ENCODE results near the gene PRKCE. TPM values are rescaled to one million over a fixed set of nuclear protein-coding genes. Genes with fewer than 3 reads are reported as not detected.

The PRKCE gene
- total and polyA plus RNA-seq, 2 donors (not counting 1 experiment from before 2014, with no cell fraction given), result 23.6 to 271 TPM

- no peak overlapping the region for H3K27ac ChIP-seq (ENCODE audit: low read length in 2 of 2)
- ChIA-PET CTCF (interaction anchor here (1.1 kb wide), 1 partner anchor 73 kb away, joined by 3 read pairs; no protein-coding TSS in a partner anchor), POLR2A (no interaction called here)
- H3K36me3 ChIP-seq (replicated peaks in 1 of 2; ENCODE audit: control extremely low read depth in 1 of 2, control insufficient read depth in 1 of 2, extremely low read depth in 1 of 2, insufficient read depth in 2 of 2, low read length in 1 of 2), result peaks cover 0 to 11% of the 10 kb centered on the region in 2 experiments
- H3K27me3 Mint-ChIP-seq, result no peaks in the 10 kb centered on the region
- TF ChIP-seq, protein P1, sequence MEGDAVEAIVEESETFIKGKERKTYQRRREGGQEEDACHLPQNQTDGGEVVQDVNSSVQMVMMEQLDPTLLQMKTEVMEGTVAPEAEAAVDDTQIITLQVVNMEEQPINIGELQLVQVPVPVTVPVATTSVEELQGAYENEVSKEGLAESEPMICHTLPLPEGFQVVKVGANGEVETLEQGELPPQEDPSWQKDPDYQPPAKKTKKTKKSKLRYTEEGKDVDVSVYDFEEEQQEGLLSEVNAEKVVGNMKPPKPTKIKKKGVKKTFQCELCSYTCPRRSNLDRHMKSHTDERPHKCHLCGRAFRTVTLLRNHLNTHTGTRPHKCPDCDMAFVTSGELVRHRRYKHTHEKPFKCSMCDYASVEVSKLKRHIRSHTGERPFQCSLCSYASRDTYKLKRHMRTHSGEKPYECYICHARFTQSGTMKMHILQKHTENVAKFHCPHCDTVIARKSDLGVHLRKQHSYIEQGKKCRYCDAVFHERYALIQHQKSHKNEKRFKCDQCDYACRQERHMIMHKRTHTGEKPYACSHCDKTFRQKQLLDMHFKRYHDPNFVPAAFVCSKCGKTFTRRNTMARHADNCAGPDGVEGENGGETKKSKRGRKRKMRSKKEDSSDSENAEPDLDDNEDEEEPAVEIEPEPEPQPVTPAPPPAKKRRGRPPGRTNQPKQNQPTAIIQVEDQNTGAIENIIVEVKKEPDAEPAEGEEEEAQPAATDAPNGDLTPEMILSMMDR (IDR thresholded peaks at IDR 0.05), result no peak
- TF ChIP-seq EZH2 (IDR thresholded peaks at IDR 0.05; ENCODE audit: borderline replicate concordance, insufficient read depth, low read depth, low read length, poor library complexity, severe bottlenecking), result no peak
- H3K4me2 ChIP-seq (replicated peaks; ENCODE audit: low read depth, low read length, poor library complexity, severe bottlenecking), result no peak overlapping the region
- H3K9ac ChIP-seq (ENCODE audit: low read length), result no peak overlapping the region
- no peak overlapping the region for H3K27ac Mint-ChIP-seq
- DNase-seq (no peak), ATAC-seq (ENCODE audit: low read depth) (no peak)
- H3K9me3 Mint-ChIP-seq (ENCODE audit: insufficient read depth), result no peaks in the 10 kb centered on the region
- no peak overlapping the region for H2AFZ ChIP-seq (ENCODE audit: insufficient read depth, low read depth, low read length, poor library complexity, severe bottlenecking)
- H3K4me3 ChIP-seq (ENCODE audit: control extremely low read depth in 1 of 5, extremely low read depth in 1 of 5, insufficient read depth in 1 of 5, low read depth in 2 of 5, low read length in 4 of 5), result no peak overlapping the region
- 100% methylated on average over 2 of the region's 6 CpGs for WGBS (ENCODE audit: insufficient coverage)
- intact Hi-C loops (cut with micrococcal nuclease), result no loop called here
- H3K4me1 Mint-ChIP-seq, result no peaks in the 10 kb centered on the region
- no peaks in the 10 kb centered on the region for H4K20me1 ChIP-seq (ENCODE audit: control insufficient read depth, insufficient read depth, low read length, poor library complexity, severe bottlenecking)
- no peak overlapping the region for H3K4me3 Mint-ChIP-seq
- no peaks in the 10 kb centered on the region for H3K9me3 ChIP-seq (ENCODE audit: control extremely low read depth in 1 of 3, control insufficient read depth in 2 of 3, insufficient read depth in 1 of 3, low read length in 2 of 3)
- no peaks in the 10 kb centered on the region for H3K79me2 ChIP-seq (ENCODE audit: control insufficient read depth, insufficient read depth, low read length)
- H3K4me1 ChIP-seq (ENCODE audit: control insufficient read depth in 2 of 2, insufficient read depth in 2 of 2, low read length in 2 of 2), result no peaks in the 10 kb centered on the region
- no peaks in the 10 kb centered on the region for H3K27me3 ChIP-seq (replicated peaks in 1 of 4; ENCODE audit: control extremely low read depth in 1 of 4, control insufficient read depth in 3 of 4, insufficient read depth in 4 of 4, low read length in 3 of 4)
These were observed 484.5 kb downstream of the PRKCE start for GRCh38 chr2:46135958-46136357.

- ChIA-PET CTCF (interaction anchor here (1.1 kb wide), 1 partner anchor 73 kb away, joined by 3 read pairs; no protein-coding TSS in a partner anchor), POLR2A (no interaction called here)
- H3K27ac ChIP-seq (ENCODE audit: low read length in 2 of 2), result no peak overlapping the region
- H3K4me3 ChIP-seq (ENCODE audit: control extremely low read depth in 1 of 5, extremely low read depth in 1 of 5, insufficient read depth in 1 of 5, low read depth in 2 of 5, low read length in 4 of 5), result no peak overlapping the region
- H2AFZ ChIP-seq (ENCODE audit: insufficient read depth, low read depth, low read length, poor library complexity, severe bottlenecking), result no peak overlapping the region
- WGBS (ENCODE audit: insufficient coverage), result 96% methylated on average over 4 of the region's 5 CpGs
- no peaks in the 10 kb centered on the region for H3K79me2 ChIP-seq (ENCODE audit: control insufficient read depth, insufficient read depth, low read length)
- no peak overlapping the region for H3K27ac Mint-ChIP-seq
- no peak overlapping the region for H3K4me3 Mint-ChIP-seq
- no peaks in the 10 kb centered on the region for H3K27me3 ChIP-seq (replicated peaks in 1 of 4; ENCODE audit: control extremely low read depth in 1 of 4, control insufficient read depth in 3 of 4, insufficient read depth in 4 of 4, low read length in 3 of 4)
- no peaks in the 10 kb centered on the region for H3K9me3 ChIP-seq (ENCODE audit: control extremely low read depth in 1 of 3, control insufficient read depth in 2 of 3, insufficient read depth in 1 of 3, low read length in 2 of 3)
- no peak for DNase-seq
- H3K9ac ChIP-seq (ENCODE audit: low read length), result no peak overlapping the region
- TF ChIP-seq EZH2 (IDR thresholded peaks at IDR 0.05; ENCODE audit: borderline replicate concordance, insufficient read depth, low read depth, low read length, poor library complexity, severe bottlenecking), result no peak
- TF ChIP-seq, protein P1 (IDR thresholded peaks at IDR 0.05), result no peak
- no peaks in the 10 kb centered on the region for H3K9me3 Mint-ChIP-seq (ENCODE audit: insufficient read depth)
- no peaks in the 10 kb centered on the region for H3K27me3 Mint-ChIP-seq
- intact Hi-C loops (cut with micrococcal nuclease), result no loop called here
- no peak for ATAC-seq (ENCODE audit: low read depth)
- peaks cover 0 to 11% of the 10 kb centered on the region in 2 experiments for H3K36me3 ChIP-seq (replicated peaks in 1 of 2; ENCODE audit: control extremely low read depth in 1 of 2, control insufficient read depth in 1 of 2, extremely low read depth in 1 of 2, insufficient read depth in 2 of 2, low read length in 1 of 2)
- H3K4me1 Mint-ChIP-seq, result no peaks in the 10 kb centered on the region
- H3K4me1 ChIP-seq (ENCODE audit: control insufficient read depth in 2 of 2, insufficient read depth in 2 of 2, low read length in 2 of 2), result no peaks in the 10 kb centered on the region
- H3K4me2 ChIP-seq (replicated peaks; ENCODE audit: low read depth, low read length, poor library complexity, severe bottlenecking), result no peak overlapping the region
- H4K20me1 ChIP-seq (ENCODE audit: control insufficient read depth, insufficient read depth, low read length, poor library complexity, severe bottlenecking), result no peaks in the 10 kb centered on the region
These were observed 485.0 kb downstream of the PRKCE start for GRCh38 chr2:46136481-46136880.
